Glutamatergic neuron (in vitro differentiated cells): Measurements from ENCODE around the gene DPP4. TPM values are rescaled to one million over a fixed set of nuclear protein-coding genes. Genes with fewer than 3 reads are reported as not detected.

Experiments used
- DNase-seq: peaks from one replicate; pipeline ENCODE4 v3.0.0; 2022
- H3K27ac Mint-ChIP-seq: one replicate; pipeline ENCODE4 v1.8.0; 2020; ENCODE audit warnings: mild to moderate bottlenecking, mixed read lengths, inconsistent platforms; ENCODE audit not compliant: unreplicated experiment
- H3K27me3 Mint-ChIP-seq: one replicate; pipeline ENCODE4 v1.8.0; 2020; ENCODE audit warnings: mild to moderate bottlenecking, moderate library complexity, mixed read lengths, inconsistent platforms; ENCODE audit not compliant: unreplicated experiment
- H3K36me3 Mint-ChIP-seq: one replicate; pipeline ENCODE4 v1.8.0; 2020; ENCODE audit warnings: mild to moderate bottlenecking, mixed read lengths, inconsistent platforms; ENCODE audit not compliant: unreplicated experiment
- H3K4me1 Mint-ChIP-seq: one replicate; pipeline ENCODE4 v1.8.0; 2020; ENCODE audit warnings: mild to moderate bottlenecking, low read depth, mixed read lengths, inconsistent platforms; ENCODE audit not compliant: unreplicated experiment
- H3K4me3 Mint-ChIP-seq: one replicate; pipeline ENCODE4 v1.8.0; 2020; ENCODE audit warnings: mild to moderate bottlenecking, mixed read lengths, inconsistent platforms; ENCODE audit not compliant: unreplicated experiment
- H3K9me3 Mint-ChIP-seq: one replicate; pipeline ENCODE4 v1.8.0; 2020; ENCODE audit warnings: mild to moderate bottlenecking, moderate library complexity, mixed read lengths, inconsistent platforms; ENCODE audit not compliant: unreplicated experiment
- total RNA-seq: library from RNA; stranded (reverse); fragmentation: NEBNext Ultra II Directional; extraction: Animal tissue kit (Norgen Biotek cat#: 25700); gene quantifications from one replicate; pipeline ENCODE4 v1.2.1, GENCODE V29; 2021; ENCODE audit not compliant: unreplicated experiment
- TF ChIP-seq, protein P1 (sequence below): fragments of 200-600 bp; sonication (generic); IDR thresholded peaks from one replicate; pipeline ENCODE4 v1.5.0; 2021; ENCODE audit not compliant: partially characterized antibody, unreplicated experiment

The DPP4 gene
- total RNA-seq, 1 donor from 2014 or later, result 0.20 TPM

DNA sequence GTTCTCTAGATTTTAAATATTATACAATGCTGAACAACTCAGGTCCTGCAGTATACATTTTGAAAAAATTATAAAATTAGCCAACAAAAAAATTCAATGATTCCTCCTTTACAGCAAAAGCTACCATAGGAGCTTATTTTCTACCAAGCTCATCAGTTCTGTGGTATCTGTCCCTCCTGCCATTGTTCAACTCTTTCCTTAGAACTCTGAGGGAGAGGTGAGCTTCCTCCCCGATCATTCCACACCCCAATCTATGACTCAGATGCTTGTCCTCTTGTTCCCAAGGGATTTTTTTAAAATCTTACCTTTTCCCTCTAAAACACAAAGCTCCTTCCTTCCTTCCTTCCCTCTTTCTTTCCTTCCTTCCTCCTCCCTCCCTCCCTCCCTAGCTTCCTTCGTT lies 13.5 kb downstream of the DPP4 start:
- no peaks in the 10 kb centered on the region for H3K4me1 Mint-ChIP-seq
- H3K9me3 Mint-ChIP-seq, result peaks cover 3% of the 10 kb centered on the region
- no peaks in the 10 kb centered on the region for H3K27me3 Mint-ChIP-seq
- no peak for DNase-seq
- no peak overlapping the region for H3K4me3 Mint-ChIP-seq
- no peaks in the 10 kb centered on the region for H3K36me3 Mint-ChIP-seq
- TF ChIP-seq, protein P1, sequence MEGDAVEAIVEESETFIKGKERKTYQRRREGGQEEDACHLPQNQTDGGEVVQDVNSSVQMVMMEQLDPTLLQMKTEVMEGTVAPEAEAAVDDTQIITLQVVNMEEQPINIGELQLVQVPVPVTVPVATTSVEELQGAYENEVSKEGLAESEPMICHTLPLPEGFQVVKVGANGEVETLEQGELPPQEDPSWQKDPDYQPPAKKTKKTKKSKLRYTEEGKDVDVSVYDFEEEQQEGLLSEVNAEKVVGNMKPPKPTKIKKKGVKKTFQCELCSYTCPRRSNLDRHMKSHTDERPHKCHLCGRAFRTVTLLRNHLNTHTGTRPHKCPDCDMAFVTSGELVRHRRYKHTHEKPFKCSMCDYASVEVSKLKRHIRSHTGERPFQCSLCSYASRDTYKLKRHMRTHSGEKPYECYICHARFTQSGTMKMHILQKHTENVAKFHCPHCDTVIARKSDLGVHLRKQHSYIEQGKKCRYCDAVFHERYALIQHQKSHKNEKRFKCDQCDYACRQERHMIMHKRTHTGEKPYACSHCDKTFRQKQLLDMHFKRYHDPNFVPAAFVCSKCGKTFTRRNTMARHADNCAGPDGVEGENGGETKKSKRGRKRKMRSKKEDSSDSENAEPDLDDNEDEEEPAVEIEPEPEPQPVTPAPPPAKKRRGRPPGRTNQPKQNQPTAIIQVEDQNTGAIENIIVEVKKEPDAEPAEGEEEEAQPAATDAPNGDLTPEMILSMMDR, result no peak
- no peak overlapping the region for H3K27ac Mint-ChIP-seq

DNA sequence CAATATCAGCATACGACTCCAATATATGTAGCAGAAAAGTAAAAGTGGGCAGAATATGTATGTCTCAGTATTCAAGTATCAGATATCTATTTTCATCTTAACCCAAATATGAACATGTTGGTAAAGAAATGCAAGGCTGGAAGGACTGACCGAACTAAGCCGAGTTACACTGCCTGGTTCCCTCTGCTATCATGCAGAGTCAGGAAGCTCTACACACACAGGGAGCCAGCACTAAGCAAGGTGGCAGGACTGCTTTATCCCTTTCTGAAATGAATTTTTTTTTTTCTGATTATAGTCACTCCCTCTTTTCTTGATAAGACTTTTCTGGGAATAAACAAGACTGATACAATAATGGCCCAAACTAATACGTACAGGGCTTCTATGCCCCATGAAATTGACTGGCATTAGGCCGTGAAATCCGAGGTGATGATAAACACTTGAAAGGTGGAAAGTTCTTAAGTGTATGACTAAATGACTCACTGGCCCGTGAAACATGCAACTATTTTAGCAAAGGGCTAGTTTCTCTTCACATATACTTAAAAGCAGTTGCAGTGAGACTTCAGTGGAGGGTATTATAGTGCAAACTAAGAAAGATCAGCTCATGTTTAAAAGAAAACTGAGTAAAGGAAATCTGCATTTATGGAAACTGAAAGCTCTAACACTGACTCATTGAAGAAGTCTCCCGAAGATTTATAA lies 14.9 kb downstream of the DPP4 start:
- DNase-seq, result no peak
- Mint-ChIP-seq H3K27ac (no peak overlapping the region), H3K9me3 (peaks cover 3% of the 10 kb centered on the region), H3K36me3 (no peaks in the 10 kb centered on the region), H3K4me1 (no peaks in the 10 kb centered on the region), H3K4me3 (no peak overlapping the region), H3K27me3 (no peaks in the 10 kb centered on the region)
- TF ChIP-seq, protein P1, result no peak

DNA sequence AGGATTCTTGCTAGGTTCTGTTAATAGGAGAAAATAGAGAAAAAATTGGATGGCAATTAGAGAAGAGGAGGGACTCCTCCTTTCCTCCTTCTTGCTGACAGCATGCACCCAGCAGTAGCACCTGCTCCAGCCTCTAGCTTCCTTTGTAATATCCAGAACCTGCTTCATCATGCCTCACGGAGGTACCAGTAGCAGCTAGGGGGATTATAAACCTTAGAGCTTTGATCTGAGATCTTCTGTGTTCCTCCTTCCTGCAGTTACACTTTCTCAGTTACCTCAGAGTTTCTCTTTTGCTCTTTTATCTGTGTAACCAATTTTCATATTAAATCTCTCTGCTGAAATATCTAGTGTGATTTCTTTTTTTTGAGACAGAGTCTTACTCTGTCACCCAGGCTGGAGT lies 16.6 kb downstream of the DPP4 start:
- DNase-seq, result no peak
- no peaks in the 10 kb centered on the region for H3K4me1 Mint-ChIP-seq
- TF ChIP-seq, protein P1, result no peak
- no peak overlapping the region for H3K4me3 Mint-ChIP-seq
- H3K27me3 Mint-ChIP-seq, result no peaks in the 10 kb centered on the region
- no peak overlapping the region for H3K27ac Mint-ChIP-seq
- no peaks in the 10 kb centered on the region for H3K36me3 Mint-ChIP-seq
- H3K9me3 Mint-ChIP-seq, result peaks cover 3% of the 10 kb centered on the region

DNA sequence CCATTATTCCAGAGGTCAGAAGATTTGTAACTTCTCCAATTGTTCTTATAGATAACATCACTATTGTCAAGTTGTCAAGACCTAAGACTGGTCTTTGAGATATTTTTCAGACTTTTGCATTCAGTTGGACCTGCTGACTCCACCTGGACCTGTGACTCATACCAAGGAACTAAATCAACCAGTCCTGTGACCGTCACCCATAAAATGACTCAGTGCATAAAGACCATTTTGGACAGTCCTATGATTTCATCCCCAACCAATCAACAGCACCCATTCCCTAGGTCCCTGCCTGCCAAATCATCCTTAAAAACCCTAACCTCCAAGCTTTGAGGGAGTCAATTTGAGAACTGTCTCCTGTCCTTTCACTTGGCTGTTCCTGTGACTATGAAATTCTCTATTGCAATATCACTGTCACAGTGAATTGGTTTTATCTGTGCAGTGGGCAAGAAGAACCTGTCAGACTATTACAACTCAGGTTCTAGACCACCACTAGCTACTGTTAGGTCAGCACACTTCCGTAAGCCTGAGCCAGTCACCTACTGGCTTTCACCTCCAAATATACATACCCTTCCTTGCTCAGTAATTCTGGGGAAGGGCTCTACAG lies 17.1 kb downstream of the DPP4 start:
- no peak overlapping the region for H3K4me3 Mint-ChIP-seq
- H3K4me1 Mint-ChIP-seq, result no peaks in the 10 kb centered on the region
- no peak overlapping the region for H3K27ac Mint-ChIP-seq
- TF ChIP-seq, protein P1, result no peak
- DNase-seq, result no peak
- peaks cover 3% of the 10 kb centered on the region for H3K9me3 Mint-ChIP-seq
- no peaks in the 10 kb centered on the region for H3K27me3 Mint-ChIP-seq
- H3K36me3 Mint-ChIP-seq, result no peaks in the 10 kb centered on the region

DNA sequence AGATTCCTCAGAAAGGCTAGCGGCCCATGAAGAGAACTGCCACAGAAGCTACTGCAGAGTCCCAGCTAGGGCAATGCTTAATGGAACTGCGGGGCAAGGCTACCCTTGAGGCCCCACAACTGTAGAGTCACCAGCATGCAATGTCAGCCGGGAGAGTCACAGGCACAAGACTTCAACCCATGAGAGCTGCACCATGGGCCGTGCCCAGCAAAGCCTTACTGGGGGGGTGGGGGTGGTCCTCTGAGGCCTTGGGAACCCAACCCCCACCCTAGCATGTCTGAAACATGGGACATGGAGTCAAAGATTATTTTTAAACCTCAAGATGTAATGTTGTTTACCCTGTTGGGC lies 20.2 kb downstream of the DPP4 start:
- TF ChIP-seq, protein P1, result no peak
- Mint-ChIP-seq H3K4me1 (no peaks in the 10 kb centered on the region), H3K27me3 (no peaks in the 10 kb centered on the region), H3K36me3 (no peaks in the 10 kb centered on the region), H3K9me3 (peaks cover 3% of the 10 kb centered on the region), H3K4me3 (no peak overlapping the region), H3K27ac (no peak overlapping the region)
- no peak for DNase-seq
